CD1c-positive myeloid dendritic cell (primary cell): Measurements from ENCODE around the gene MEGF11.

ENCODE experiments used
- DNase-seq: peaks from one replicate; pipeline ENCODE4 v3.0.0-alpha.2; 2016; ENCODE audit errors: extremely low spot score

Gene MEGF11

DNA sequence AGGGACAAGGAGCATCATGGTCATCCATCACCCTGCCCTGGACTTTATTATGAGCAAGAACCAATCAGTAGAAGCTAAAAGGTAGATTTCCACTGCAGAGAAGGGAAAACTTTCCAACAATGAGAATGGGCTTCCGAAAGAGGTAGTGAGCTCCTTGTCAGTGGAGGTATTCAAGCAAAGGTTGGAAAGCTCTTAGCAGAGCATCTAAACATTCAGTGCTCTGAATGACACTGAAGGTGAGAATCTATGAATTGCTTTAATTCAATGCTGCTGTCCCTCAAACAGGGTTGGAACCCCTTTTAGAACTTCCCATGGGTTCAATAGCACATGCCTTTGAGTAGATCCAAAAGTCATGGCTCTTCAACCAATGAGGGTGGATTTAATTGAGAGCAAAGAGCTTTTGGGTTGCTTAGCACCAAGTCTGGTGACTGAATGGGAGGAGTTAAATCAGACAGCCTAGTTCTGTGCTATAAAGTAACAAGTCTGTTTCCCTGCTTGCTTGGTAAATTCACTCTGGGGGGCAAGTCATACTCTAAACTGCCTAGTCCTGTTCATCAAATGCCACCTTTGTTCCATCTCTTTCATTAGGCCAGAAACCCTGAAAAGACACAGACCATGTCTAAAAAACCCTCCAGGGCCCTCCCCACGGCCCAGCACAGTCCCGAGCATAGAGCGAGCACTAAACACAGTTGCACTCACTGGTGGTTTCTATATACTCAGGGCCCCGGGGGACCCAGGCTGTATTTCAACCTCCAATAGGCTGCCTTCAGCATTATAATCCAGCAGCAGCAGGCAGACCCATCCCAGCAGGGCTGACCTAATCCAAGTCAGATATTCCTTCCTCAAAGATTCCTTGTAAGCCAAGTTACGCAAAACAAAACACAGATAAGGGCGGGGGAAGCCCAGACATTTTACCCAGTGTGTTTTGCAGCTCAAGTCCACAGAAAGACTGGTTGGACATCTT is 161.2 kb downstream of the MEGF11 start:
- no peak for DNase-seq

DNA sequence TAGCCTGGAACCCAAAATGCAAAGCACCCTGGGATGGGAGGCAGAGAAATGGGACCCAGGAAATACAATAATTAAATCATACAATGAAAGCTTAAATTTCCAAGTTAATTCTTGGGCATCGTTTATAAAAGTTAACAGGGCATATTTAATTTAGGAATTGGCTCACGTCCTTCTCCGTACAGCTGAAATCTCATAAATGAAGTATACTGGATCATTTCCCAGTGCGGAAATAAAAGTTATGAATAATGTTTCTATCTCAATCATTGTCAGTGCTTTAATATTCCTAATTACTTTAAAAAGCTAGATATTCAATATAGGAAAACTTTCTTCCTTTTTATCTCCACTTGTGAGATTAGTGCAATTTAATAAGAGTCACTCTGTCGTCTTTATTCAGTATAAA is 164.0 kb downstream of the MEGF11 start:
- no peak for DNase-seq

DNA sequence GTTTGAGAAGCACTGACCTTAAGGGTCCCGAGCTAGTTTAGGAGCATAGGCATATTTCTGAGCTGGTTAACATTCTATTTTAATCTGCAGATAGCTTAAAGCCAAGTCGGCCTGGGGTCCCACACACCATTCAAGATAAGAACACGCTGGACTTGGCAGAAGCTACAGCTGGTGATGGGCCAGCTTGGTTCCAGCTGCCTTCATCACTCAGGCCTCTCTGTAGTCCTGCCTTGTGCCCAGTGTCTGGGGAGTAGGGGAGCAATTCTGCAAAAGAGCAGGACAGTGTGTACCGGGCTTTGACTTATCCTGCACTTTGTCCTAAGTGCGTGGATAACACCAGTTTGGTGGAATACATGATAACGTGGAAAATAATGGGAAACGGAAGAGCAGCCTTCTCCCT is 164.5 kb downstream of the MEGF11 start:
- no peak for DNase-seq

DNA sequence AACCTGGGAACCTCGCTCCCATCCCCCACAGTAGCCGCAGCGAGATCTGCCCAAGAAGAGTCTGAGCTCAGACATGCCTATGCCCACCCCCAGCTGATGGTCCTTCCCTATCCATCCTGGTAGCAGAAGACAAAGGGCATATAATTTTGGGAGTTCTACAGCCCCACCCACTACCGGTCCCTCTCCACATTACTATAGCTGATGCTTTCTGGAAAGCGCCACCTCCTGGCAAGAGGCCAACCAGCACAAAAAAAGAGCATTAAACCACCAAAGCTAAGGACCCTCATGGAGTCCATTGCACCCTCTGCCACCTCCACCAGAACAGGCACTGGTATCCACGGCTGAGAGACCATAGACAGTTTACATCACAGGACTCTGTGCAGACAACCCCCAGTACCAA is 168.4 kb downstream of the MEGF11 start:
- no peak for DNase-seq

DNA sequence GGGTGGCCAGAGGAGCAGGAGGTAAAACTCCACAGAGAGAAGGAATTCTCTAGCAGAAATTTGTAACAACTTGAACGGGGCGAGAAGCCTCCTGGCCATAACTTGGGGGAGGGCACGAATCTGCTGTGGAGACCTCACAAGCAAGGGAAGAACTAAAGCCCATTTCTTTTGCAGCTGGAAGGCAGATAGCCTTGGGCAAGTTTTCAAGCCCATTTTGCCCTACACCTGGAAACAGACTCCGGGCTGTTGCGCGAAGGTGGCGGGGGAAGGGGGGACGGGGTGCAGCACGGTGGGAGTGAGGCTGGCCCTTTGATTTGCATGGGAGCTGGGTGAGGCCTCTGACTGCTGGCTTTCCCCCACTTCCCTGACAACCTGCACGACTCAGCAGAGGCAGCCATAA is 168.8 kb downstream of the MEGF11 start:
- no peak for DNase-seq

DNA sequence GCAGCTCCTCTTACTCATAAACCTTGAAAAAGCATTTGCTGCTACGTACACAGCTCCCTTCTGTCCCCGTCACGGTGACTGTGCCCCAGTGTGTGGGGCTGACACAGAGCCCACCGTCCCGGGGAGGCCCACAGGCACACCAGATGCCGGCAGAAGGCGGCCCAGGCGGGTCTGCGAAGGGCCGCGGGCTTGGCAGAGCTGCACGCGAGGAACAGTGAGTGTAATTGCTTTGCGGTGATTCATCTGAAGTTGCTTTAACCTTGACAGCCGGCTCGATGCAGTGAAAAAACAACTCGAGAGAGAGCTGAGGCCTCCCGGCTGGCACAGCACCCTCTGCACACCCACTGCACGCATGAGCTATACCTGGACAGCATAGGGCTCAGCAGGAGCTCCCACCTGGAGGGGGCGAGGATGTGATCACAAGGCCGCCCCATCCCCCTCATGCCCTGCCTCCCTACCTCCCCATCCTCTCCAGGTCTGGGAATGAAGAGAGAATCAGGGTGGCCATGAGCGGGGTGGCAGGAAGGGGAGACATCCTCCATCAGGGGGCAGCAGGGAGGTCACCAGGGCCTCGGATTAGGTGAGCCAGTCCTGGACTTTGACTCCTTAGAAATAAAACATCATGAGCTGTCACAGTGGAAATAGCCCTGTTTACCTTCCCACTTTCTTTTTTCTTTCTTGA is 172.7 kb downstream of the MEGF11 start:
- no peak for DNase-seq

DNA sequence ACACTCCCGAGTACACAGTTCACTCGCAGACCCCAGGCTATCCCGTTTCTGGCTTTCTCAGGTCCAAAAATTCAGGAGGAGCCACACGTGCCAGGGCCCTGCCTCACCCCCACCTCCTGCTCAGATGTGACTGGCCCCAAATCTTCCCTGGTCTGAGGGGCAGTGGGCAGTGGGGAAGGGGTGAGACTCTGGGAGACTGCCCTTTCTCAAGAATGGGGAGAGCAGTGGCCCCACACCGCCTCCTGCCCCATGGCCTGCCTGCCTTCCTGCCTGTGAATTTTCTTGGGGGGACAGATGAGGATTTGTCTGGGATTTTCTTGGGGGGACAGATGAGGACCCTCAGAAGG is 174.6 kb downstream of the MEGF11 start:
- DNase-seq, result no peak

DNA sequence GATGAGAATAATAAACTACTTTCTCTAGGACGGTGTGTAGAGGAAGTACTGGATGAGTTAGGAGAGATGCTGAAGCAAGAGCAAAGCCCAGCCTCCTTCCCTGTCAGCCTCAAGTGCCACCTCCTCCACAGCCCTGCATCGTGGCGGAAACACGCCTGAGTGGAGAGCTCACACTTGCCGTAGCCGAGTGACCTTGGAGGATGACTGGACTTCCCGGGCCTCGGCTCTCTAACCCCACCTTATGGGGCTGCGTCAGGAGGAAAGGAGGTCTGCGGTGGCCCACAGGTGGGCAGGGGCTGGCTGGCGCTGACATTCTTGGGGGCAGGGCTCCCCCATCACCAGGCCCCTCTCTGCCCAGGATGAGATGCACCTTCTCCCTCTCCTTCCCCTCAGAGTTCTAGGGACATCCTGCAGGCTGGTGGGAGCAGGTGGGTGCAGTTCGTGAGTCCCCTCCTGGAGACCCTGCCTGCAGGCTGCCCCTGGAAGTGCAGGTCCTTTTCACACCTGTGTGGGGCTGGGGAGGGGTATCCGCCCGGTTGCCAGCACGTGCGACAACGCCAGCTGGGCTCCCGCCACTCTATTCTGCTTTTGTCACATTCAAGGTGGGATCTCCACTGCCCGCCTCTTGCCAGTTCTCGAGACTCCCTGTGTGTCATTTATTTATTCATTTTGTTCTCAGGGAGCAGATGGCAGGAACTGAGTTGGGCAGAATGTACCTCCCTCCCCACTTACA is 175.2 kb downstream of the MEGF11 start:
- no peak for DNase-seq

DNA sequence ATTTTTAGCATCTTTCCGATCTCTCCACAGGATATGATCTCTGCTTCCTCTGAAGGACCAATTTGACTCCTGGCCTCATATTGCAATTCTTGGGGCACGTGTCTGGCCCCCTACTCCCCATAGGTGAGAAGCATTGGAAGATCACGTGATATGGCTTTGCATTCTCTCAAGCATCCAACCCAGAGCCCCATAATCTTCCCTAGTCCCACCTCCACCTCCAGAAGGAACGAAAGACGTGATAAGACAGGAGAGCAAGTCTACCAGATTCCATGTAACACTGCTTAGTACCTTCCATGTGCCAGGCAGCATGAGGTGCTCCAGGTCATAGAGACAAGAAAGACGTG is 176.3 kb downstream of the MEGF11 start:
- DNase-seq, result no peak

DNA sequence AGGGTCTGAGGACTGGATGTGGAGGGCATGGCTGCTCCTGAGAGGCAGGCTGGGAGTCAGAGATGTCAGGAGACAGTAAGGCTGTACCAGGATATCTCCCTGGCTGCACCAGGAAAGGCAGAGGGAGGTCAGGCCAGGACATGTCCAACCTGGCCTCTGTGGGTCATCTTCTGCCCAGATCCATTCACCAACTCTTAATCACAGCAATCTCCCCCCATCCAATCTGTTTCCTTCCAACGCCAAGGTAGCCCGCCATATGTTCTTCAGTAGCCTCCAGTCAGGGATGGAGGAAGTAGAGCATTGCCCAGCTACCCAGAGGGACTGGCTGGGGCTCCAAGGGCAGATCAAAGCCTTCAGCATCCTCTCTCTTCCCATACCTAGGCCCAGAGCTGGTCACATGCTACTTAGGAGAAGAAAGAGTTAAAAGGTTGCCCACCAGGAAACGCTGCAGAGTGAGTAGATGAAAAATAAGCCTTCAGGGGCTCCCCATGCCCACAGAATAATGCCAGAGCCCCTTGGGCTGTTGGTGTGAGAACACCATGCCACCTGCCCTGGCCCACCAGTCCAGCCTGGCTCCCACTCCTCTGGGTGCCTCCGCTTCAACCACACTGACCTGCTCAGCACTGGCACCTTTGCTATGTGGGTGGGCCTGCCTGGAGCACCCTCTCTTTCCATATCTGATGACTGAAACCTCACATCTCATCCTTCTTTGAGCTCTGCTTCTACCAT is 176.8 kb downstream of the MEGF11 start:
- DNase-seq, result no peak

DNA sequence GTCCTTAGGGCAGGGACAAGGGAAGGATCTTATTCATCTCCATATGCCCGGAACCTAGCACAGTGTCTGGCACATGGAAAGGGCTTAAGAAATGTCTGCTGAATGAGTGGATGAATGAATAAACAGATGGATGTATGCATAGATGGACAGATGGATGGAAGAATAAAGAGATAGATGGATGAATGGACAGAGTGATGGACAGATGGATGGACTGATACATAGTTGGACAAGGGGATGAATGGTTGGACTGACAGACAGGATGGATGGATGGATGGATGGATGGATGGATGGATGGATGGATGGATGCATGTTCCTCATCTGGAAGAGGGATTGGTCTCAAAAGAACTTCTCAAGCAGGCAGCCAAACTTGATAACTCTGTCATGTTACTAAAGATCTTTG is 177.6 kb downstream of the MEGF11 start:
- no peak for DNase-seq

DNA sequence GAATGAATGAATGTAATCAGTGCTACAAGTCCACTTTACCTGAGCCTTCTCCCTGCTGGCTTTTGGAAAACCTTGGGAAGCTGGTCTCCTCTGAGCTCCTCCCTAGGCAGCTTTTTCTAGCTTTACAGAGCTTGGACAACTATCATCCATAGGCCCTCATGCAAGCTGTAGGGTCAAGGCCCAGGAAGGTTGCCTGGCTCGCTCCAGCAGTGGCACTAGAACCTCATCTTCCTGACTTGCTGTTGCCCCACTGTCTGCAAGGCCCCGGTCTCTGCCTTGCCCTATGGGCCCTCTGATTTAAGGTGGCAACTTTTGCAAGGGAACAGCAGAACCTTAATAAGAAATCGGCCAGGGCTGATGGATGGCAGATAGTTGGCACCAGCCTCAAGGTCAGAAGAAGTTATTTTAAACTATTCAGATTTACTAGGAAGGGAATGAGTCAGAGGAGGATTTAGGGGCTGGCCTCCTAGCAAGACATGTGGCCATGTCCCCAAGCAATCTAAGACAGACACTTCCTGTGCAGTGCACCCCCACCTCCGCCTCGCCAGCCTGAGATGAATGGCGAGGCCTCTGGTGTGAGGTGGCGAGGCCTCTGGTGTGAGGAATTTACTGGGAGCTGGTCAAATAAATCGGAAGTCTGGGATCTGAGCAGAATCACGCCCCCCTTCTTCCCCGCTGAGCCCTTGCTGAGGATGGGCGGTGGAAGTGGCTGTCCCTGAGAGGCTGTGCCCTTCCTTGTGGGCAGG is 180.8 kb downstream of the MEGF11 start:
- no peak for DNase-seq

DNA sequence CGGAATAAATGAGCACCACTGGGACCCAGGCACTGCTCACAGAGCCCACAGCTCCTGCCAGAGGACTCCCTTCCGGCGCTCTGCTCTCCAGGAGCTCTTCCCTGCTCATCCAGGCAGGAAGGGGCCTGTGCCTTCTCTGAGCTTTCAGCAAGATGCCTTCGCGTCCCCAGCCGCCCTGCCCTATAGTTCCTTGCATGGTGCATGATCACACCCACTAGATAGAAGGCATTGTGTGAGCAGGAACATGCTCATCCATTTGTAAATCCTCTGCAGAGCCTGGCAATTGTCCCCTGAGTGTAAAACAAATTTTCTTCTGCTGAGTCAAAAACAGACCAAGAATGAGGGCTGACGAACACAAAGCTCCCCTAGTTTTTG is 181.6 kb downstream of the MEGF11 start:
- no peak for DNase-seq

DNA sequence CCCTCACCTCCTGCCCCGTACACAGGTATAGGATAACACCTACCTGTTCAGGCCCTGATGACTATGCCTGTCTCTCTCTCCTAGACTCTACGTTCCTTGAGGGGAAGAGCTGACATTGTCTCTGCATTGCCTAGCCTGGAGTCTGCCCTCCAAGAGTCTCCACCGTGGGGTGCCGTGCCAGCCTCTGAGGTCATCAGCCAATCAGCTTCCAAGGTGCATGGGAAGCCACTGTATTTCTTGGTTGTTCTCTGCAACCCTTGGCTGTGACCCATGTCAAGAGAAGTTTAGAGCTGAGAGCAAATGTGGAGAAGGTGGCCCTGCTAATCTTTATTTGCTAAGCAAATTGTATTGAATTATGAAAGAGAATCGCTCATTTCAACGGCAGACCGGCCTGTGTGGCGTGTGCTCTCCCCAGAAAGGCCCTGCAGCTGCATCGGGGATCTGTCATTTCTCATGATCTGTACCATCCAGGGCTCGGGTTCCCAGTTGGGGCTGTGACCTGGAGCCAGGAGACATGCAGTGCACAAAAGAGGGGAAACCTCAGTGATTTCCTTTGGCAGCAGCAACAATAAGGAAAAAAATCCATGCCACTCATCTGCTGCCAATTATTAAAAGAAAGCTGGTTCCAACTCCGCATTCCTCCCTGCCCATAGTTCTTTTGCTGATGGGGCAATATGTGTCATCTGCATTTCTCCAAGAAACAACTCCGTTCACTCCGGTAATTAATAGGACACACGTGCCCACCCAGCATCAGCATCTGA is 182.2 kb downstream of the MEGF11 start:
- no peak for DNase-seq

DNA sequence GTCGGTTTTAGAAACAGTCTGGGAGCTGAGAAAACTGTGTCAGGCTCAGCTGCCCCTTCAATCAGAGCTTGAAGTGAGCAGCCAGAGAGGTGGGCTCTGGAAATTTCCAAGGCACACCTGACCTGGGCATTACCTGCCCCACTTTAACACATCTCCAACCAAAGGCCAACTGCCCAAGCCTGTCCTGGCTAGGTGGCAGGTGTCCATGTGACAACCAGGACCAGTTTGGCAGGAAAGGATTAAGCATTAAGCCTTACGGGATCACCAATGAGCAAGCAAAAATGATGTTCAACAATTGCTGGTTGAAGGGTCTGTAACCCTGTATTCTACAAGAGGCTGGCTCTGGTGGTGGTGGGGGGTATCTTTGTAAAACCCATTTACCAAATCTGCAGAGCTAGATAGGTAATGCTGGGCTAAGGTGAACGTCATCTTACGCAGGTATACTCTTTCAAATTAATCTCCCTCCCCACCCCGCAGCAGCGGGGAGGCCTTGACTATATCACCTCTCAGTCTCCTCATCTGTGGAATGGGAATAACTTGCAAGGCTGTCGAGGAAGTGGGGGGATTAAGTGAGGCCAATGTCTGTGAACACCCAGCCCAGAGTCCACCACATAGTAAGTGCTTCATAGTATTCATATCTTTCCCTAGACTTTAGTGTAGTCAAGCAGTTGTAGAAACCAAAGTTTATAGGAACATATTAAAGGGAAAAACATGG is 183.2 kb downstream of the MEGF11 start:
- no peak for DNase-seq

DNA sequence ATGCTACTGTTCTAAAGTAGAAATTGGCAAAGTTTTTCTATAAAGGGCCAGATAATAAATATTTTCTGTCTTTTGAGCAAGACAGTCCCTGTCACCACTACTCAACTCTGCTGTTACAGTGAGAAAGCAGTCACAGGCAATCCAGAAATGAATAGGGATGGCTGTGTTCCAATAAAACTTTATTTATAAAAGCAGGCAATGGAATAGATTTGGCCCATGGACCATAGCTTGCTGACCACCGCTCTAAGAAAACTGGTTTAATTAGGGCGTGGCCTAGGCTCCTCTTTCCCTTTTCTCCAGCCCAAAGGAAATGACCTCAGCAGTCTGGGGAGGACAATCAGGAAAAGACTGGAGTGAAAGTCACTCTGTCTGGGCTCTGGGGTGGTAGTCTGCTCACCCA is 183.8 kb downstream of the MEGF11 start:
- no peak for DNase-seq

DNA sequence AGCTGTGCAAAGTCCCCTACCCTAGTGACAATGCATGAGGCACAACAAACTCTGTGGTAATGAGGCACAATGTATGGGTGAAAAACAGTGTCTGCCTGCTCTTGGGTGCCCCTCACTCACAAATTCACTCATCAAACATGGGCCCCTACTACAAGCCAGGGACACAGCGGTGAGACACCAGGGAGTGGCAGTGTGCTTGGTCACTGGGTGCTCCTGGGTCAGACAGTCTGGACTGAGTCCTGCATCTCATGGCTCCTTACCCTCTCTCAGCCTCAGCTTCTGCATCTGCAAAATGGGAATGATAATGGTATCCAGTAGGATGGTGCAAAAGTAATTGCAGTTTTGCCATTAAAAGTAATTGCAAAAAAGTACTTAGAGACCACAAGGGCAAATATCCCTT is 184.7 kb downstream of the MEGF11 start:
- DNase-seq, result no peak

DNA sequence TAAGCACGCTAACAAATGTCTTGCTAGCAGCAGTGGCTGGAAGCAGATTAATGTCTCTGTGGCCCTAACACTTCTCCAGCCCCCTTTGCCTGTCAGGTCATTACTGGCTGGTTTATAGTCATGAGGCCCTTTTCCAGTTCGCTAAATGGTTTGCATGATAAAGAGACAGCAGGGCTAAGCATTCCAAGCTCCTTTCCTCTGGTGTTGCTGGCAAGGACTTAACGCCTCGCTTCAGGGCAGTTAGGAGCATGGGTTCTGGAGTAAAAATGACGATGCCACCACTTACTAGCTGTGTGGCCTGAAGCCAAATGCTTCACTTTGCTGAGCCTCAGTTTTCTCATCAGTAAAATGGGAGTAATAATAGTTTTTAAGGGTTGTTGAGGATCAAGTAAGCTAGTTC is 185.9 kb downstream of the MEGF11 start:
- no peak for DNase-seq

DNA sequence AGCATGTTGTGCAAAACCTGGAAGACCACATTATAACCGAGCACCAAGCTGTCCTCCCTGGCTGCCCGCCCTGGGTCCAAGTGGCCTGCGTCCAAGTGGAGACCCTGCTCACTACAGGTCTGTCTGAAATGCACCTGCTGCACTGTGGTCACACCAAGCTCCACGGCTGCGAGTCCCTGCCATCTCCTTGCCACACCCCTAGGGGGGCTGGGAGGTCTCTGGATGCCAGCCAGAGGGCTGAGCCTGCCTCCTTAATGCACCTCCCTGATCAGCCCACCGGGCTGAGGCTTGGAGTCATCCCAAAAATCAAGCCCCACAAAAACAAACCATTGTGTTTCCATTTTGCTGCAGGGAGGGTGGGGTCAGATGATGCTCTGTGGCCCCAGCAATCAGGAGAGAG is 187.1 kb downstream of the MEGF11 start:
- DNase-seq, result no peak

DNA sequence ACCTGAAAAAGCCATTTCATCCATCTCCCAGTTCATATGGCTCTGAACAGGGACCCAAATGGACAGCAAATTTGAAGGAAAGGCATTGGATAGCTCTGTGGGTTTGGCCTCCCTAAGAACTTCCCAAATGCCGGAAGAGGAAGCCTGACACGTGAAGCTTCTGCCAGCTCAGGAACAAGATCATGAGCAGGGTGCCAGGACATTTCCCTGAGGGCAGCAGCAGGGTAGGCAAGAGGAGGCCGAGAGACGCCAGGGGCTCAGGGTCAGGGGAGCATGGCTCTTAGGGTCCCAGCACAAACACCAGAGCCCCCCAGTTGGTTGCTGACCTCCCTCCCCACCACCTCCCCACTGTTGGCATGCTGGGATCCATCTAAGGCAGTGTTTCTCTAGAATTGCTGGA is 187.5 kb downstream of the MEGF11 start:
- DNase-seq, result no peak
